HL-60 (cell line): ENCODE data around the gene ITPR3.

Experiments used
- DNase-seq, 2 experiments: peaks; one replicate each; pipeline ENCODE4 v3.0.0-alpha.2; 2010 to 2020; ENCODE audit warnings: low read depth in 1 of 2, low spot score in 1 of 2
- H3K27ac ChIP-seq: fragments of 250-450 bp; sonication (Bioruptor Pico); replicated peaks from 2 replicates; pipeline ENCODE4 v1.5.1; 2020; ENCODE audit warnings: mild to moderate bottlenecking, moderate library complexity
- H3K27me3 ChIP-seq: fragments of 250-450 bp; sonication (Bioruptor Pico); 2 replicates; pipeline ENCODE4 v1.5.1; 2021; ENCODE audit warnings: mild to moderate bottlenecking, moderate library complexity; ENCODE audit not compliant: insufficient read depth, poor library complexity, severe bottlenecking
- H3K4me3 ChIP-seq: replicated peaks from 2 replicates; pipeline ENCODE4 v1.5.1; 2011; ENCODE audit warnings: mild to moderate bottlenecking, control low read depth, low read length; ENCODE audit not compliant: insufficient read depth
- CTCF ChIP-seq: IDR thresholded peaks from one replicate; pipeline ENCODE4 v1.5.1; 2011; ENCODE audit warnings: low read length, control low read depth, inconsistent platforms; ENCODE audit not compliant: insufficient read depth
- GABPA ChIP-seq: IDR thresholded peaks from 2 replicates; pipeline ENCODE4 v1.6.1; 2012; ENCODE audit warnings: low read depth
- POLR2AphosphoS5 ChIP-seq: IDR thresholded peaks from 2 replicates; pipeline ENCODE4 v1.6.1; 2012; ENCODE audit warnings: low read depth
- REST ChIP-seq: IDR thresholded peaks from 2 replicates; pipeline ENCODE4 v1.6.1; 2012; ENCODE audit warnings: low read depth; ENCODE audit not compliant: insufficient replicate concordance
- SPI1 ChIP-seq: IDR thresholded peaks from 2 replicates; pipeline ENCODE4 v1.6.1; 2012; ENCODE audit warnings: low read depth, mild to moderate bottlenecking, borderline replicate concordance

Gene ITPR3

DNA sequence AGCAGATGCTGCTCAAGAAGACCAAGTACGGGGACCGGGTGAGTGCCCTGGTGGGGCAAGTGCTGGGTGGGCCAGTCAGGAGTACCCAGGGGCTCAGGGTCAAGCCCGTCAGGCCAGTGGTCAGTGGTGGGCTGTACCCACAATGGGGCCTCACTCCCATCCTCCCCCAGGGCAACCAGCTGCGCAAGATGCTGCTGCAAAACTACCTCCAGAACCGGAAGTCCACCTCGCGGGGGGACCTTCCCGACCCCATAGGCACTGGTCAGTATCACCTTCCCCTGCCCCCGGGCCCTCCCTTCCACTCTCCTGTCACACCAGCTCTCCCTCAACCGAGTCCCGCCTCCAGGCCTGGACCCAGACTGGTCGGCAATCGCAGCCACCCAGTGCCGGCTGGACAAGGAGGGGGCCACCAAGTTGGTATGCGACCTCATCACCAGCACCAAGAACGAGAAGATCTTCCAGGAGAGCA, 63.3 kb downstream of the ITPR3 start:
- Histone ChIP-seq H3K27ac (no peak overlapping the region), H3K4me3 (no peak overlapping the region), H3K27me3 (no peaks in the 10 kb centered on the region)
- no peak for TF ChIP-seq REST
- TF ChIP-seq SPI1: no peak
- TF ChIP-seq CTCF: no peak
- DNase-seq: no peak

GRCh38 chr6:33684983-33685382, 63.9 kb downstream of the ITPR3 start:
- H3K27ac ChIP-seq: no peak overlapping the region
- DNase-seq: no peak
- H3K4me3 ChIP-seq: no peak overlapping the region

GRCh38 chr6:33685411-33686224, 64.5 kb downstream of the ITPR3 start:
- Histone ChIP-seq H3K27me3 (no peaks in the 10 kb centered on the region), H3K4me3 (no peak overlapping the region), H3K27ac (no peak overlapping the region)
- DNase-seq: no peak
- no peak for TF ChIP-seq GABPA
- TF ChIP-seq POLR2AphosphoS5: no peak
- TF ChIP-seq SPI1: no peak
- no peak for TF ChIP-seq REST
- no peak for TF ChIP-seq CTCF

More at GRCh38 chr6:33684983-33685382, 63.9 kb downstream of the ITPR3 start:
- no peaks in the 10 kb centered on the region for H3K27me3 ChIP-seq
- no peak for TF ChIP-seq GABPA
- TF ChIP-seq REST: no peak
- no peak for TF ChIP-seq CTCF
